ENCODE data around the gene MARK2.

Gene MARK2

DNA sequence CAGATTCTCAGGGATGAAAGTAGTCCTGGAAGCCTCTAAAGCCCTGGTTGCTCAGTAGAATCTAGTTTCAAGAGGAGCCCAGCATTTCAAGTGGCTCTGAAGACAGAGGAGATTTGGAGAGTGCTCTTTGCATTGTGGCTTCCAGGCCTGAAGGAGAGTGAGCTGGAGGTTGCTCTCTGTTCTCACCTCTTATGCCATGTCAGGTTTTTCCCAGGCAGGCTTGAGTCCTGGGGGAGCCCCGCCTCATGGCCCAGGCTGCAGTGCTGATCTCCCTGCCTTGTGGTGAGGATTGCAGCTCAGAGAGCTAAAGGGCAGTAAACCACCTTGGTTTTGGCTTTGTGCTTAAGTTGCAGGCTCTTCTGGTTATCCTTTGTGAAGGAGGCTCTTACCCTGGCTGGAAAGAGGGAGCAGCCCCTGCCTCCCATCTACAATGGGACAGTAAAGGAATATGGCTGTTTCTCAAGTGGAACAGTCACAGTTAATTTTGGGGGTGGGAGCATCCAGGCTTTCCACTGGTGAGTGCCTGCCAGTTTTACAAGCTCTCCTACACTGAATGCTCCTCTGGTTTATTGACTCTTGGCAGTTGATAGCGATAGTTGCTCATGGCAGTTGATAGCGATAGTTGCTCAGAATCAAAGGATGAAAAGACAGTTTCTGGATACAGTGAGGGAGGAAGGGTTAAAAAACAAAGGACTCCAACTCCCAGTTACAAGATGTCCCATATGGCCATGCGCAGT lies 45.5 kb downstream of the MARK2 start:
- no peak for DNase-seq

DNA sequence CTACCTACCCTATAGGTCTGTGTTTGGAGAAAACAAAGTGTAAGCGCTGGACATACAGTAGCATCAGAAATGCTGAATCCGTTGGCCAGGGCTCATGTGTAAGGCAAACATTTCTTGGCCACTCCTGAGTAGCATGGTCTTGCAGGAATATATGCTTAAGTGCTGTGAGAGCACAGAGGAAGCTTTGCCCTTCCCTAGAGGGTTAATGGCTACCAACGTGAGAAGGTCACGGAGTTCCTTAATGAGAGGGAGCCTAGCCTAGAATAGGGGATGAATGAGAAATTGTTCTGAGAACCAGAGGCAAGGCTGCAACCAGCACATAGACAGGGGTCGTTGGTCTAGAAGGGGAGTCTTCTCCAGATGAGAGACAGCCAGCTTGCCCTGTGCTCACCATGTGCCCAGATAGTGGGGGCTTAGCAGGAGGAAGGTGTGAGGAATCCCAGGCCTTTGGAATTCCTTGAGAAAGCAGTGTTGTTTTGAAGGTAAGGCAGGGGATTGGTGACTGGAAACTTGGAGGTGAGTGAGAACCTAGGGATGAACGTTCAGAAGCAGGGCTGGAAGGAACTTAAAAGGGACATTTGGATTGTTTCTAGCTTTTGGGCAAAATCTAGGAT lies 48.6 kb downstream of the MARK2 start:
- no peak for DNase-seq

DNA sequence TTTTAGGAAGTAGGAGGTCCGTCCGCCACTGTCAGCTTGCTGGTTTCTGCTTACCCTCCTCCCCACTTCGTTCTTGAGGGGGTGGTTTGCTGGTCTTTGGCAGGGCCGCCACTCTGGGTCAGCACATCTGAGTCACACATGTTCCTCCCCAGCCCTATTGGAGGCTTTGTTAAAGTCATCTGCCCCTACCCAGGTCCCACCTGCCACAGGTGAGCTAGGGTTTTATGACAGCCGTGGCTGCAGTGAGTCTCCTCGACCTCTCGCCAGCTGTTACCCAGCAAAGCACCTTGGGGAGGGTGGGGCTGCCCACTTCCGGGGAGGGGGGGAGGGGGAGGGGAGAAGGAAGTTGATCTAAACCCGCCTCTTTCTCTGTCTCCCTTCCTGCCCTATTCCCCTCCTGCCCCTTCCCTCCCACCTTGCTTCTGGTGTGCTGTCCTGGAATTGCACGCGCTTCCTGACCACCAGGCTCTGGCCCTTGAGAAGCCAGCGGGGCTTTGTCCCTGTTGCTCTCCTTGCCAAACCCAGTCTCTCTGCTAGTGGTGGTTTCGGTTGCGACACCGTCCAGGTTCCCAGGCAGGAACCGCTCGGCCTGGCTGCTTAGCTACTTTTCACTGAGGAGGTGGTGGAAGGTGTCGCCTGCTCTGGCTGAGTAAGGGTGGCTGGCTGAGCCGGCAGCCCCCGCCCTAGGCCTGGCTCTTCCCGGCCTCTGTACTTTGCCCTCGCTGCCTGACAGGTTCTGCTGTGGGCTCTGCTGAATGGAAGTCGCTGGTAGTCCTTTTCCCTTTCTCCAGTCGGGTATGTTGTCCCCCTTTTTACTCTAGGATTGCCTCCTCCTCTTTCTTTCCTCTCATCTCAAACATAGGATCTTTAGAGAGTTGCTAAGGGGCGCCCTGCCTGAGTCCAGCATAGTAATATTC lies 49.5 kb downstream of the MARK2 start:
- DNase-seq: no peak

DNA sequence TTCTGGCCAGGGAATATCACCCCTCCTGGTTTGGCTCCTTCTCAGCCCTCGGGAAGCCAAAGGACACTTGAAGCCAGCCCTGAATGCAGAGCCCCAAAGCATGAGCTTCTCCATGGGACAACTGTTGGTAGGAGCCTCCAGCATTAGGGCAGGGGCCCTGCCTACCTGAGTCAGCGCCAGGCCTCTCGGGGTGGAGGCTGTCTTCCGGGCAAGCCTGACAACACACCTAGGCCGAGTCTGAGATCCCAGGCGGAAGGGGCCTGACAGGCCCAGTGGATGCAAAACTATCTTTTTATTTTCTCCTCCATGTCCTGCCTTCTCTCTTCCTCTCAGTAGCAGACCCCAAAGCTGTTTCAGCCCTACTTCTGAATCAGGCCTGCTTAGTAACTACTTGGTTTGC lies 50.4 kb downstream of the MARK2 start:
- DNase-seq: no peak

DNA sequence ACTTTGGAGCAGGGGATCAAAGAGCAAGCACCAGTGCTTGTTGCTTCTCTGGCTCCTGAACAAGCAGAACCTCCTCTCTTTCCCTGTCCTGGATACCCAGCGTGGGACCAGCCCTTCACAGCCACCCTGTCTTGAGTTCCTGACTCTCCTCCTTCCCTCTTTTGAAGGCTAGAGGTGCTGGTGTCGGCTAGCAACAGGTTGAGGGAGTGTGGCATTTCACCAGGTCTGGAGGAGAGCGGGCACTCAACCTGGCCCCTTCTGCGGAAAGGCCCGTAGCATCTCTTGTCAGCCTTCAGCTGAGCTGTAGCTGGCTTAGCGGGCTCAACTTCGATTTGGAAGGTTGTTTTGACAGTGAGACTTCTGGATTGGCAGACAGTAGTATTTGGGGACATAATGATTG lies 51.5 kb downstream of the MARK2 start:
- no peak for DNase-seq

DNA sequence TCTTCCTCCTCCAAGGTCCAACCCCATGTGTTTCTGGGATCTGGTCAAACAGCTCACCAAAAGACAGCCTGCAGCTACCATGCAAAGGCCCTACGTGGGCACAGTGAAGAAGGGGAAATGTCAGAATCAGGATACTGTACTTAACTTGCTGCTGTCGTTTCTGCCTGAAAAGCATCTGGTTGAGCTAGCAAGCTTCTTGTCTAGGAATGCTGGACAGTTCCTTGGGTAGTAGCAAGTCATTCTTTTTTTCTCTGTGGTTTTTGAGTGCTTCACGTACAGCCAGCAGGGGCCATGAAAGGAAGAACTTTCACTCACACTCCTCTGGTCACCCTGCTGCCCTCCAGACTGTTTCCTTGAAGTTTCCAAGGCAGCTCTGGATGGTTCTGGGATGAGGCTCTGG lies 53.3 kb downstream of the MARK2 start:
- DNase-seq: no peak

DNA sequence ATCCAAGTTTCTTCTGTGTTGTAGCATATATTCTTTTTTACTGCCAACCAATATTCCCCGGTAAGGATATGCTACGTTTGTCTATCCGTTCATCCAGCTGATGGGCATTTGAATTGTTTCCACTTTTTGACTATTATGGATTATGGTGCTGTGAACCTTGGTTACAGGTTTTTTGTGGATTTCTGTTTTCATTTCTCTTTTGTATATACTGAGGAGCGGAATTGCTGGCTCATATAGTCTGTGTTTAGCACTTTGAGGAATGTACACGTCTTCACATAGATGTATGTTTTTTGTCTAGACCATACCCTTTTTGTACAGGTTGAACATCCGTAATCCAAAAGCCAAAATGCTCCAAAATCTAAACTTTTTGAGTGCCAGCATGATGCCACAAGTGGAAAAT lies 54.4 kb downstream of the MARK2 start:
- DNase-seq: no peak

DNA sequence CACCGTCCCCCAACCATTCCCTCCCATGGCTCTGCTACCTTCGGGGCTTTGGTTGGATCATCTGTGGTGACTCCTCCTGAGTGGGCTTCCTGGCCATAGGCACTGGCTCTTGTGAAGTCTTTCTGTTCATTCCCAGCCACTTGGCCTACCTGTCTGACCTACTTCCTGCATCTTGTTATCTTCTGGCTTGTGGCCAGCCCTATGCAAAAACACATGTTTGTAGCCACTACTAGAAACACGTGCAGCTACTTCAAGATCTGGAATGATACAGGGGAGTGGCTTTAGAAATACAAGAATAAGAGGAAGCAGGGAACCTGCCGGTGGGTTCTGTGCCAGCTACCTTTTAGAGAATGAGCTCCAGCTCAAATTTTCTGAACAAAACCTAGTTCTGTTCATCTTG lies 57.2 kb downstream of the MARK2 start:
- no peak for DNase-seq

DNA sequence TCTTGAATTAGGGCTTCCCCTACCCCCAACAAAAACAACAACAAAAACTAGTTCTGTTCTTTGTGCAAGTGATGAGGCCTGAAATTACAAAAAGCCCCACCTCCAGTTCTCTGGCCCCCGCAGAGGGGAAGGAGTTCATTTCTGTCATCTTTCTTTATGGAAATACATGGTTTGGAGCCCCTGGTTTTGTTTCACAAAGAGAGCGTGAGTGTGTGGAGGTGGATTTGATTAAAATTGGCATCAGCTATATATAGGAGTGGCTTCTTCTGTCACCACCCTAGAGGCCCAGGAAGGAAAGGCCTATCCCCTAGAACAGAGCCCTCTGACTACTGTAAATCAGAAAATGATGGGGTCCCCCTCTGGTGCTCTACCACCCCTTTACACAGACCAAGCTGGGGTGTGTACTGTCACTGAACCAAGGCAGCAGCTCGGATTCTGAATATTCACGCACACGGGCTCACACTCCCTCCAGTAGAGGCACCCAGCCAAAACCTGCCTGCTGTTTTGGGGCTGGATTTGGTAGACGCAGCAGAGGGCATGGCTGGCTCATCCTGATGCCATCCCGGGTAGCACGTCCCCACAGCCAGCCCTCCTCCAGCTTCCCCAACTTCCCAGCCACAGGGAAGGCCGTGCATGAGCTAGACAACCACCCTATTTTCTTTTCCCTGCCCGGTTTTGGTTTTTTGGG lies 58.7 kb downstream of the MARK2 start:
- no peak for DNase-seq

DNA sequence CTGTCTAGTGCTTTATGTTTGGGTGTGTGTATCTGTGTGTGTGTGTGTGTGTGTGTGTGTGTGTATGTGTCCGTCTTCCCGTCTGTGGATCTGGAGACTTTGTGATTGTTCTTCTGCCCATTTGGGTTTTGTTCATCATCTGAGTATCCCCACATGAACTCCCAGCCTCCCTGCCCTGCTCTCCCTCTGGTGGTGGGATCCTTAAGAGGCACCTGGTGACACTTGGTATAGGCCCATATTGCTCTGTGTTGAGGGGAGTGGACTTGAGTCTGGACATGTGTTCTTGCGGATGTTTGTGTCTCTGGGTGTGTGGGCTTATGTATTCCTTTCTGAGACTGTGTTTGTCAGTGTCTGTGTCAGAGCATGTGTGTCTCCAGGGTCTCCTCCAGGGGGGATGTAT lies 62.8 kb downstream of the MARK2 start:
- DNase-seq: no peak

DNA sequence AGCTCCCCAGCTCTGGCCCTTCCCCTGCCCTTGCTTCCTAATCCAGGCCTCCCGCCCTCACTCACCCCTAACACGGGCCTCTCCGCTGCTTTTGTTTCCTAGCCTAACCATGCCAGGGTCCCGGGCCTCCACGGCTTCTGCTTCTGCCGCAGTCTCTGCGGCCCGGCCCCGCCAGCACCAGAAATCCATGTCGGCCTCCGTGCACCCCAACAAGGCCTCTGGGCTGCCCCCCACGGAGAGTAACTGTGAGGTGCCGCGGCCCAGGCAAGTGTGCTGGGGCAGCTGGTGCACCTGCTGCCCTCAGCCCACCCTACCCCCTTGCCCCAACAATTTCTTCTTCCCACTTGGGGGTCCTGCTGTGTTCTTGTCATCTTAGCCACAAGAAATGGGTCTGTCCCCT lies 65.0 kb downstream of the MARK2 start:
- no peak for DNase-seq

DNA sequence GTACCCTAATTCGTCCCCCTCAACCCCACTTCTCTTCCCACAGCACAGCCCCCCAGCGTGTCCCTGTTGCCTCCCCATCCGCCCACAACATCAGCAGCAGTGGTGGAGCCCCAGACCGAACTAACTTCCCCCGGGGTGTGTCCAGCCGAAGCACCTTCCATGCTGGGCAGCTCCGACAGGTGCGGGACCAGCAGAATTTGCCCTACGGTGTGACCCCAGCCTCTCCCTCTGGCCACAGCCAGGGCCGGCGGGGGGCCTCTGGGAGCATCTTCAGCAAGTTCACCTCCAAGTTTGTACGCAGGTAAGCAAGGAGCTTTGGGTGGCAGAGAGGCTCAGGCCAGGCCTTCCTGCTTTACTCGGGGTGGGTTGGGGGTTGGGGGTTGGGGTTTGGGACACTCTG lies 65.8 kb downstream of the MARK2 start:
- no peak for DNase-seq

DNA sequence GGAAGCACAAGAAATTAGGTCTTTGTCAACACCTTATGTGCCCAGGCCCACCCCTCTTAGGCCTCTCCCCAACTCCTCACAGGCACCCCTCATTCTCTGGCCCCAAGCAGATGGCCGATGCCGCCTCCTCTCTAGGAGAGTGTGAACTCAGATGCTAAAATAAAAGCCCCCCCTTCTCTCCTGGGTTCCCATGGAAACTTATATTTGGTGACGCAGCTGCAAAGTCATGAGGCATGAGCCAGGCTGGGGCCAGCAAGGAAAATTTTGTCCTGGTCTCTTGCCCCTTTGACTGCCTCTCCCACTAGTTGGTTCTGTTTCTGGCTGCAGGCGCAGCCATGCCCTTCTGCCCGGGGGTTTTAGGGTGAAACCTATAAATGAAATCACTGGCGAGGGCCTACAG lies 66.3 kb downstream of the MARK2 start:
- DNase-seq: no peak

DNA sequence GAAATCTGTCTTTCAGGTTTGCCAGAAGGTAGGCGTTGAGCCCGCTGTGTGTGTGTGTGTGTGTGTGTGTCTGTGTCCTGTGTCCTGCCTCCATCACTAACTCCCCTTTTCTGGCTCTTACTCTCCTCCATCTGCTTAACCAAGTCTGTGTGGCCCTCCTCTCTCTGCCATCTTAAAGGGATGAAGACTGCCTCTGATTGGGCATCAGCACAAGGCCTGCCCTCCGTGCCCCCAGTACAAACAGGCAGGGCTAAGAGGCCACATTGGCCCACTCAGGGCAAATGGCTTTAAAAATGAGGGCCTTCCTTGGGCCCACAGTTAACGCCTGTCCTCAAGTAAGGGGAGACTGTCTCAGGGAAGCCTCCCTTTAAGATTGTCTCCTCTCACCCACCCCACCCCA lies 67.2 kb downstream of the MARK2 start:
- DNase-seq: no peak

DNA sequence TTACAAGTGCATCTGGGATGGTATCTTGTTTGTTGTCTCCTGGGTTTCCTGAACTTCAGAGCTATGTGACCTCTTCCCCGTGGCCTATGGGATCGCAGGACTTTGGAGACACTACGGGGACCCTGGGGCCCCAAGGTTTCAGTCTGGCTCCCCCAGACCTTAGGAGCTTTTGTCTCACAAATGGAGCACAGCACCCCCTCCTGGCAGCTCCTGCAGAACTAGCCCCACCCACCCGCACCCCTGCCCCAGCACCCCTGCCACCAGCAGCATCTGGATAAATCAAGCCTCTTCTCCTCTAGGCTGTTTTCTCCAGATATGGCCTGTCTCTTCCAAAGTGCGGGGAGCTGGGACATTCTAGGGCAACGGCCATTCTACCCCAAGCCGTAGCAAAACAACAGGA lies 67.7 kb downstream of the MARK2 start:
- no peak for DNase-seq

DNA sequence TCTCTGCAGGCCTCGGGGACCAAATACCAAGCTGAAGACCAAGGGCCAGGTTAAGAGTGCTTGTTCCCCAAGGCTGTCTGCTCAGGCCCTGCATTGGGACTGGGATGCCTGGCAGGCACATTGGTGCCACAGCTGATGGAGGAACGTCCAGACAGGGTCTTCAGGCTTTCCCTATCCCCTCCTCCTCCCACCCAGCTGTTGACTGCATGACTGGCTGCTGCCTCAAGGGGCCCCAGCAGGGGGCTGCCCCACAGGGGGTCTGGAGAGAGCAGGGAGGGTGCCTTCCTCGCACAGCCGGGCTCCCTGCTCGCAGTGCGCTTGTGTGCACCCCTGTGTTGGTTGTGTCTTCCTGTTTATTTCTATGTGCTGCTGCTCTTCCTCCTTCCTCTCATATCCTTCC lies 68.2 kb downstream of the MARK2 start:
- no peak for DNase-seq

DNA sequence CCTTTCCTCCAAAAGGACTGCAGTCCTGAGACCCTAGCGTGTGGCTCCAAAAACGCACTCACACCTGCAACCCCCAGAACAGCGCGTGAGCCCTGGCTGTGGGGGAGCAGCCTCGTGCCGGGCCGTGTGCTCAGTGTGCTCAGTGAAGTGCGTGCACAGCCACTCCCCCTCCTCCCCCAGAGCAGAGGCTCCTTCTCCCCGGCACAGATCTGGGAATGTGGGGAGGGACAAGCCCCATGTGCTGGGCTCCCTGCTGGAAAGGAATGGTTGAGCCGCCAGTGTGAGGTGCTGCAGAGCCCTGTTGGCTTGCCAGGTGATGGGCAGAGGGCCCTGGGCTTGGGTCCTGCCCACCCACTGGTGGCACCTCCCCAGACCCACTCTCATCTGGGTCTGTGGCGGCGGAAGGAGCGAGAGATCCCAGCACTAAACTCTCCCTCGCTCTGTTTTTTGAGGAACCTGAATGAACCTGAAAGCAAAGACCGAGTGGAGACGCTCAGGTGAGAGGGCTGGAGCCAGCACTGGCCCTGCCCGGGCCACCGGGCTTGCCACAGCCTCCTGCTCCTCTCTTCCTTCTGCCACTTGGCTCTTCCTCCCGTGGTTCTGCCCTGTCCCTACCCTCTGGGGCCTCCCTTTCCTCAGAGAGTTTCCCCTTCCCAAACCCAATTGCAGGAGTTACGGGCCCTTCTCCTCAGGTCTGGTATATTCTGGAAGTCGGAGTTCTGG lies 69.1 kb downstream of the MARK2 start:
- DNase-seq: no peak

DNA sequence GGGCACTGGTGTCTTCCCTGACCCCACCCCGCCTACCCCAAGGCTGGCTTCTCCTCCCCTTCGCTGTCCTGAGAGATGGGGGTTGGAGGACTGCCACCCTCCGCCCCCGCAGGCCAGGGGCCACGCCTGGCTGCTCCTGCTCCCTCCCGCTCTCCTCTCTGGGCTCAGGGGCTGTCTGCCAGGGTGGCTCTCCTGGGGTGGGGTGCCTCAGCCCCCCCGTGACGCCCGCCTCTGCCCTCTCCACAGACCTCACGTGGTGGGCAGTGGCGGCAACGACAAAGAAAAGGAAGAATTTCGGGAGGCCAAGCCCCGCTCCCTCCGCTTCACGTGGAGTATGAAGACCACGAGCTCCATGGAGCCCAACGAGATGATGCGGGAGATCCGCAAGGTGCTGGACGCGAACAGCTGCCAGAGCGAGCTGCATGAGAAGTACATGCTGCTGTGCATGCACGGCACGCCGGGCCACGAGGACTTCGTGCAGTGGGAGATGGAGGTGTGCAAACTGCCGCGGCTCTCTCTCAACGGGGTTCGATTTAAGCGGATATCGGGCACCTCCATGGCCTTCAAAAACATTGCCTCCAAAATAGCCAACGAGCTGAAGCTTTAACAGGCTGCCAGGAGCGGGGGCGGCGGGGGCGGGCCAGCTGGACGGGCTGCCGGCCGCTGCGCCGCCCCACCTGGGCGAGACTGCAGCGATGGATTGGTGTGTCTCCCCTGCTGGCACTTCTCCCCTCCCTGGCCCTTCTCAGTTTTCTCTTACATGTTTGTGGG lies 69.9 kb downstream of the MARK2 start:
- no peak for DNase-seq

DNA sequence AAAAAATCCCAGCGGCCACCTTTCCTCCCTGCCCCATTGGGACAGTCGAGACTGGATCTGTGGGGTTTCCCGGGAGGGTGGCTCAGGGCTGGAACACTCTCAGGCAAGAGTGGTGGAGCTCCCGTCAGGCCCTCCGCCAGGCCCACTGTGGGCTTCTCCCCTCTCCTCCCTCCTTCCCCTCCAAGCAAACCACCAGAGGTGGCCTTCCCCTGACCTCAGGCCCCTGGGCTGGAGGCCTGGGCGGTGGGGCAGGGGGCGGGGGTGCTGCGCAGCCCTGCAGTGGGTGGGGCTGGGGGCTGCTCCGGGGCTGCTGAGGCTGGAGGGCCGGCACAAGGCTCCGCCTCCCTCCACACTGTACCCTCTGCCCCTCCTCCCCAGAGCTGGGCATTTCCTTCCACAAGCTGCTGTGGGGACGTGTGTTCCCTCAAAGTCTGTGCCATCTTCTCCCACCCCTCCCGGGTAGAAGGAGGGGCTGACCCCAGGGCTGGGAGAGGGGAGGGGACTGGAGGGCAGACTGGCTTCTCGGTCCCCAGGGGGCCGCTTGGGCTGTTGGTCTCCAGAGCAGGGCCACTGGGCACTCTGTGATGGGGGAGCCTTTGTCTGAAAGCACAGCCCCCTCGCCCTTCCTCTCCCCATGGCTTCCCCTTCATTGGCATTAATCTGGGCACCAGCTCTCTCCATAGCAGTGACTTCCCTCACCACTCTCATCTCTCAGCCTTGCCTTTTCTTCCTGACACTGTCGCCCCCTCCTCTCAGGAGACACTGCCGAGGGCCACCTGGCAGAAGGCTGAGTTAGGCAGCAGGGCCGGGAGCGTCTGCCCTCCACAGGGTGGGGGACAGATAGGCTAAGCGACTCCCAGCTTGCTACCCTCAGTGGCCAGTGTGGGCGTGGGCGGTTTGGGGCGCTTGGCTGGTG lies 70.9 kb downstream of the MARK2 start:
- no peak for DNase-seq

DNA sequence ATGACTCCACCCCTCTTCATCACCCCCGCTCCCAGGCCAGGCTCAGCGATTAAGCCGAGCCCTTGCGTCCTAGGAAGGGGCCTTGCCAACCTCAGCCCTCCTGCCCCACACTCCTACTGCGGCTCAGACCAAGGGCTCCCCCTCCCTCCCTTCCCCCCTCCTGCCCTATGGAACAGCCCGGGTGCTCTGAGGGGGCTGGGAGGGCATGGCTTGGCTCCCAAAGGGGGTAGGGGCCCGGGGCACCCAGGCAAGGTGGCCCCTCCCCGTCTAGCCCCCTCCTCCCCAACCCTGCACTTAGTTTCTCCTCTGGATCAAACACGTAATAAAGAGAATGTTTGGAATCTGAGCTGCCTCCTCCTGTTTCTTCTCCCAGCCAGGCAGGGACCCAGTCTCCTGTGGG lies 71.8 kb downstream of the MARK2 start:
- no peak for DNase-seq

DNA sequence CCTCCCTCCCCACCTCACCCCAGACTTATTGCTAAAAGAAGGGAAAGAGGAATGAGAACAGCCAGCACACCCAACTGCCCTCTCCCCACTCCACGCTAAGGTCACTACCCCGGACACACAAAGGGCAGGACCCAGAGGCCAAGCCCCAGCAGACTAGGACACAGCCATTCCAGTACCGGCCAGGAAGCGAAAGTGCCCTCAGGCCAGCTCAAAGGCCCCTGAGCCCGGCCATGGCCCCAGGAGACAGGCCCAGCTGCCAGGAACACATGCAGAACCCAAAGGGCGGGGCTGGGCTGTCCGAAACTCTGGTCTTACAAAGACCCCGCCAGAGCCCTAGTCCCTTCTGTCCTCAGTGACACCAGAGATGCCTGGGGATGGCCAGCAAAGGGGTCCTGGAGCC lies 72.5 kb downstream of the MARK2 start:
- DNase-seq: no peak

All from hippocampal formation (tissue), 2 donors.